Ureter (tissue), 1 donor: ENCODE measurements around the gene UVRAG. TPM values are rescaled to one million over a fixed set of nuclear protein-coding genes. Genes with fewer than 3 reads are reported as not detected.

ENCODE experiments used
- DNase-seq: peaks from one replicate; pipeline ENCODE4 v3.0.0-alpha.2; 2020; ENCODE audit warnings: low spot score
- total RNA-seq: library from RNA; stranded (reverse); gene quantifications from one replicate; pipeline ENCODE4 v1.2.4, GENCODE V29; 2023
- donor health status: DM: yes; HTN: yes; CAD: no.

UVRAG gene
- total RNA-seq, 1 donor from 2014 or later: 33.6 TPM

DNA sequence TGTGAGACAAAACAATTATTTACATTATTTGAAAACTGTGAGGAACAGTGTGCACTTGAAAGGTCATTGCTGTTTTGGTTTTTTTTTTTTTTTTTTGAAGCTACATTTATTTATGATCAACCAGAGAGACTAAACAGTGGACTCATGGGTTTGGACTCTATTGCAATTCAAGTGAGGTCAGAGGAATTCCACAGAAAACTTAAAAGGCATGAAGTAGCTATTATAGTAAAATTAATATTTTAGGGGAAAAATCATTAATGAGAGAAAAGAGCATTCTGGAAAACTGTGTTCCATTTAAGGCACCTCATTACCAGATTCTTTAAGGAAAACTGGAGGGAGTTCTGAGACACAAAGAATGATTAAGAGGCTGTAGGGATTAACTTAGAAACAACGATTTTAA, 288.4 kb downstream of the UVRAG start:
- no peak for DNase-seq

DNA sequence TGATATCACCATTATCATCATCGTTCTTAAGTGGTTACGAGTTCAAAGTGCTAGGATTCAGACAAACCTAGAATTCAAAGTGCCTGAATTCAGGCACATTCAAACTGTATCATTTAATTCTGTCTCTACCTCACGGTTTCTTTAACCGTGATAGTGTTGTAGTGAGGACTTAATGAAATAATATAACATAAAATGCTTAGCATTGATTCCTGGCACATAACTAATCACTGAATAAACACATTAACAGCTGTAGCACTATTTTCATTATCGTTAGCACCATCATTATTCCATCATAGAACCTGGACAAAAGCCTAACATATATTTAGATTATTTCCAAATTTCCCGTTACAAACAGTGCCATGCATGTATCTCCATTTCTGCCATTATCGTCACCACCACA, 289.3 kb downstream of the UVRAG start:
- no peak for DNase-seq

DNA sequence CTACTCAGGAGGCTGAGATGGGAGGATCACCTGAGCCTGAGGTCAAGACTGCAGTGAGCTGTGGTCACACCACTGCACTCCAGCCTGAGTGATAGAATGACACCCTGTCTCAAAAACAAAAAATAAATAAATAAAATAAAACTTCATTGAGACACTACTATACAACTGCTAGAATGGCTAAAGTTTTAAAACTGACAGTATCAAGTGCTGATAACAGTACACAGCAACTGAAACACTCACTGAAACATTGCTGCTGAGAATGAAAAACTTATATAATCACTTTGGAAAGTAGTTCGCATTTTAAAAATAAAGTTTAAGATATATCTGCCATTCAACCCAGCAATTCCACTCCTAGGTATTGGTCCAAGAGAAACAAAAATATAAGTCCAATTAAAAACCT, 290.6 kb downstream of the UVRAG start:
- no peak for DNase-seq

DNA sequence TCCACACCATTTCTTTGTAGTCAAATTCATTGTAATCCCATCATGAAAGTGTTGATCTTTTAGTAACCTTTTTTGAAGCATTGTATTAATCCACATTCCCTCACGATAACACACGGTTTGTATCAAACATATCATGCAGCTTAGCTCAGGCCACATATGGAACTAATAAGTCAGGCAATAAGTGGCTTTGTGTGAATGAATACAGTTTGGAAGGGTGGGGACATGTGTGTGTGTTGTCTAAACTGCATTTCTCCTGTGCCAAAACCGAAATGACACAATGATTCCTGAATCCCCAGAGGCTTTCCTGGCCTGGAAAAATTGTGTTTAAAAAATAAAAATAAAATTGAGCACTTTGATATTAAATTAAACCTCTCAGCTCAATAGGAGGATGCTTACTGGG, 293.0 kb downstream of the UVRAG start:
- DNase-seq: no peak

DNA sequence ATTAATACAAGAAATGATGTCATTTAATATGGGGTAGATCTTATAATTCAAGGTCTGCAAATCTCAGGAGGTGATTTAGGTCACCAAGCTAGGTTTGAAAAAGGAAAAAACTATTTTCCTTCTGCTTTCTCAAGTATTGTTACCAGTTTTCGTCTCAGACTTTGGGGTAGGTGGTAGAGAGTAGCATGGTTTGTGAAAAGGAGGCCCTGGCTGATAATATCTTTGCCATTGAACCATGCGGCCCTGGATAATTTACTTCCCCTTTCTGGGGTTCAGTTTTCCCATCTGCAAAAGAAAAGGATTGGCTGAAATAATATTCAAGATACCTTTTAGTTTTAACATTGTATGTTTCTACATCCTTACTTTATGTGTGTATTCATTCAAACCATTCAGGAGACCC, 299.2 kb downstream of the UVRAG start:
- DNase-seq: no peak

DNA sequence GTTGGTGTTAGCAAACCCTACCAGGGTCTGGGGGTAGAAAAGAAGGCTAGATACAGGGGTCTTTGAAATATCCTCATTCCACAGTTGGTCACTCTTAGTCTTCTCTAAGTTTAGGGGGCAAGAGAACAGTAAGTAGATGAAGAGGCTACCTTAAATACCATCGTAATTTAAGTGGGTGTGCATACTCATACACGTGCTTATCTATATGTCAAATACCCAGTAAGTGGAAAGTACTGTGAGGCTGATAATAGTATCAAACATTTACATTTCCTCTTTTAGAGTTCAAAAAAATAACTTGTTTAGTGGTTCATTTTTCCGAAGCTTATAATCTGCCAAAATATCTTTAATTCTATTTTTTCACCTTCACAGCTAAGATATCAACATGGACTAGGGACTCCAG, 300.5 kb downstream of the UVRAG start:
- DNase-seq: no peak

DNA sequence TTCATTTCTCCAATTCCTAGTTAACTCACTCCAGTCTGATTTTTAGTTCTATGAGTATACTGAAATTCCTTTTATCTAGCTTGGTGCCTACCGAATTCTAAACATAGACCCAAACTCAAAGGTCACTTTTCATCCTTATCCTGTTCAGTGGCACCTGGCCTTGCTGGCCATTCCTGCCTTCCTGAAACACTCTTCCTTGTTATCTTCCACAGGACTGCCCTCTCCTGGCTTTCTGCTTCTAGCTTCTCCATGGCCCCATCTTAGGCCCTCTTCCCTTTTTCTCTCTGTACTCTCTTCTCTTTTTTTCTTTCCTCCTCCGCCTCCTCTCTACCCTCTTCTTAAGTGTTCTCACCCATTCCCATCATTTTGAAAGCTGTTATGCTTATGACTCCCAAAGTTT, 304.0 kb downstream of the UVRAG start:
- DNase-seq: no peak

DNA sequence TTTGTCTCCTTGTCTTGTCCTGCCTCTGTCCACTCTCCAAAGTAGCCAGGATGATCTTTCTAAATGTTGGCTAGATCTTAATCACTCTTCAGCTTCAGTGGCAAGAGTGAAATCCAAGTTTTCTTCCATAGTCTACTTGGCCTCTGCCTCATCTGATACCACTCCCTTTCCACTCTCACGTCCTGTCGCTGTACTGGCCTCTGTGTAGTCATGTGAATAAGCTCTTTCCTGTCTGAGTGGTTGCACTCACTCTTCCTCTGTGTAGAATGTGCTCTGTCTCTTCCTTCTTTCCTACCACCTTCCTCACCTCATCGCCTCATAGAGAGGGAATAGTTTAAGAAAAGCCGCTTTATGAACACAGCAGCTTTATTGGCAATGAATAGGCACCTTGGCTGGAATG, 304.8 kb downstream of the UVRAG start:
- DNase-seq: no peak

DNA sequence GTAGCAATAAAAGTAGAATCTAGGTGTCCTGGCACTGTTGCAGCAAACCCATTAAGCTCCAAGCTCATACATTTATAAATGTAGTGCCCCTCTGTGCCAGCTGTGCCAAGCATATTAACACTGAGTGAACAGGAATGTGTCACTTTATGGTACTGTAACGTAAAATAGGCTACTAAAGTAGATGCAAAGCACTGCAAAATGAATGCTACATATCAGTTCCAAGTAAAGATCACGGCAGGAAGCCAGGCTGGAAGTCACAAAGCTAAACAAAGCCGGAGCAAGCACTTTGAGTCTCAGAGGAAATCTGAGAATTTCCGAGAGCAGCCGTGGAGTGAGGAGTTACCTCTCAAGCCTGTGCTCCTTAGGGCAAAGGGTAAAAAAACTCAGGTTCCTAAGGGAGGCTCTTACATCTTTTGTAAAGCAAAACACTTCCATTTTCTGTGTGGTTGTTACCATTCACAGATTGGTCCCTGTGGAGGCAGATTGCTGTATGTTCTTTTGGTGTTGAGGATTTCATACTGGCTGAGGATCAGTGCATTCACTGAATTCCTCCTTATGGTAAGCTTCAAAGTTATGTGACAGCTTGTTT, 305.6 kb downstream of the UVRAG start:
- no peak for DNase-seq

DNA sequence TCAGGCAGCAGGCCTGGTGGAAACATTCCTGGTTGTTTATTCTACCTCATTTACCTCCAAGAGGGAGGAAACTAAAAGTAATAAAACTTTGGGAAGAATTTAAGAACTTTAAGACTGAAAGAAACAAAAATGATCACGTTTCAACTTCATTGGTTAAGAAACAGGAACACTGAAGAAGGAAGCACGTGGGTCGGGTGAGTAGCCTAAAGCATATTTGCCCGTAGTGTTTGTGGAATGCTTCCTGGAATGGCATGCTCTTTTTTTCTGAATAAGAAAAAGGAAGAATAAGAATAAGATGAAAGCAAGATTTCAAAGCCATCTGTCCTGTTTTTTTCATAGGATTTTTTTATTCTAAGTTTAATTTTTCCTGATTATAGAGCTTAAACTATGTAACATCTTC, 308.2 kb downstream of the UVRAG start:
- DNase-seq: no peak

DNA sequence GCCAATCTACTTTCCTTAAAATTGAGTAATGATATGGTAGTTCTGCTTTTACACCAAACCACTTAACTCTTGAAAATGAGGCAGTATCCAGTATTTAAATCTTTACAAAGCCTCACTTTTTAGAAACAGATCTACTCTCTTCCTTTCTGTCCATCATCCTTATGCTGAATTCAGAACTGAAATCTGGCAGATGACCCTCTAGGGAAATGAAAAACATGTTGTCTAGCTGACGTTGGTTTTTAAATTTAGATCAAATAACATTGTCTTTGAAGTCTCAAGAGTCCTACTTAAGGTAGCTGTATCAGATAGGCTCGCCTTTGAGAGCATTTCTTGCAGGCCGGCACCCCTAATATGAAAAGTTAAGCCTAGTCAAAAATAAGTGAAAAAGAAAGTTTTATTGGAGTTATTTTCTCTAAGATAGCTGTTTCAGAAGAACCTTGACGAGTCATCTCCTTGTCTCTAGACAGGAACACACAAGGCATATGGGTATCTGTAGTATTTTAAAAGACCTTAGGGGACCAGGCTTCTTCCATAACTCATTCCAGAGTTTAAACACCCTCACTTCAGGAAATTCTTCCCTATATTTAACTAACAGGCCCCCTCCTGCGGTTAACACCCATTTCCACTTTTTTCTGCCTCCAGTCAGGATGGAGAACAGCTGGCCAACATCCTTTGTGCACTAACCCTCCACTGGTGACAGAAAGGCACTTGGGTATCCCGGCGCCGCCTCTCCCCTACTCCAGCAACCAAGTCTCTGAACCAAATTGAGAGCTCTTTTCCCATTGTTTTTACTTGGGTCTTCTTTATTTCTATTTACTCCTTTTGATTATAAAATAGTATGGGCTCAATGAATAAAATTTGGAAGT, 310.1 kb downstream of the UVRAG start:
- no peak for DNase-seq

DNA sequence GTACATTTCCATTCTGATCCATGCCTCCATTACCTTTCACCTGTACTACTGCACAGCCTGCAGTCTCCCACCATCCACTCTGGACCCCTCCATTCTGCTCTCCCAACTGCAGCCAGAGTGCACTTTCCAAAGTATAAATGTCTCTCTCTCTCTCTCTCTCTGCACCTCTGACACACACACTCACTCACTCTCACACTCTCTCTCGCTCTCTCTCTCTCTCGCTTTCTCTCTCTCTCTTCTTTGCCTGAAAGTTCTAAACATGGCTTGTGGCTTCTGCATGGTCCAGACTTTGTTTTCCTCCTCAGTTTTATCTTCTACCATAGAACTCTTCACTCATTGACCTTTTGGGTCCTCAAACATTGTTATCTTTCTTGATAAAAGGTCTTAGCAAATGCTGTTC, 314.7 kb downstream of the UVRAG start:
- no peak for DNase-seq

DNA sequence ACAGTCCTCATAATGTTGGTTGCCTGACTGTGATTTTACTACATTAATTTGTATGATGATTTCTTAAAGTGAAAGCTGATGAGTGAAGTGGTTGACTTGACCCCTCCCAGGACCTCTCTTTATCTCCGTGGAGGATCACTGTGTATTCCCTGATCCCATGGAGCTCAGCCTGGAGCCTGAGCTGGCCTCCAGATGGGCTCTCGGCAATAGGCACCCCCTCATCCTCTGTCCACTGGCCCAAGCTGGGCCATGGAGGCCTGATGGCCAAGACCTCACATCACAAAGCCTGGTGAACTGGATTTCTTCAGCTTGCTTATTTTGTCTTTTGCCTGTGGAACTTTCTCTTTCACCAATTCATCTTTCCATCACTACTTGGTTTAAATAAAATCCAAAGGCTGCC, 316.1 kb downstream of the UVRAG start:
- no peak for DNase-seq

DNA sequence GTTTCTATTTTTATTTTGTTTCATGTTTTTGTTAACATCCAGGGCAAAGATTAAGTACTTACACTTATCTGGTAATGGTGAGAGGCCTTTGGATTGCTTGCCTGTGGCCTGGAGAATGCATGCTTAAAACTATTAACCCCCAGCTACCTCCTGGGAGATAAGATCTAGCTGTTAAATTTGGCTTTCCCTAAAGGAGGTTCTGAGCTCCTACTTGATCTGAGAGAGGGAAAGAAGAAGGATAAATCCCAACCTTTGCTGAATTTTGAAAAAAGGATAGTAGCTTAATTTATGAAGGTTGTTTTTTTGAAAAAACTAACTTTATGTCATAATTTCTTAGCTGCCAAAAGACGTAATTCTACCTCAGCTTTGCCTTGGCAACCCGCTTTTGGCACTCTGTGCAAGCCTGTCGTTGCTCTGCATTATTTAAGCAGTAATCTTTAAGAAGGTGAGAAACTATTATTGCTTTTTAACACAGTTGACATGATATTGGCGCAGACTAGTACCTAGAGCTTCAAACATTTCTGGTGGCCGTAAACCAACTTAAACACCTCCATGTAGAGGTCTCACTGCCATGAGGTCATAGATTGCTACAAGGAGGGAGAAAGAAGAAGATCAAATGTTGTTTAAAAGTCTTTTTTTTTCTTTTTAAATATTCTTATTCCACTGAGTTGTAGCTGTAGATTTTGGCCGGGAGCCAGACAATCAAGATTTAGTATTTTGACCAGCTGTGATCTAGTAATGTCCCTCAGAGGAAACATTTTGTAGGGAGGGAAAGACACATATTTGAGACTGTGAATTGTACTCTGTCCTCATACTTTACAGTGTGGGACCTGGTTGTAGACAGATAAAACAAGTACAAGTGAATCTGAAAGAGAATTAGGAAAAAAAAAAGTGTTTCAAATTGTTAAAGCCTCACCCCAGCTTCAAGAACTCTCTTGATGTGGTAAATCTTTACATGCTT, 316.9 kb downstream of the UVRAG start:
- no peak for DNase-seq

DNA sequence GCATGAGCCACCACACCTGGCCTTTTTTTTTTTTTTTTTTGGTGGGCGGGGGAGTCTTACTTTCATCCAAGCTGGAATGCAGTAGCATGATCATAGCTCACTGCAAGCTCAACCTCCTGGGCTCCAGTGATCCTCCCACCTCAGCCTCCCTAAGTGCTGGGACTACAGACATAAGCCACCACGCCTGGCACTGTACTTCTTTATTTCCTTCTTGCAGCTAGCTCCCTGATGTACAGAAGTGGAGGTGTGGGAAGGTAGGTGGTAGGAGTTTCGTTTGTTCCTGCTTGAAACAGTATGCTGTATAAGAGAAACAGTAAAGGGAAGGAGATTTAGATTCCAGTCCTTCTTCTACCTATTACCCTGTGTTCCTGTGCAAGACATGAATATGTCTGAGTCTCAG, 319.2 kb downstream of the UVRAG start:
- no peak for DNase-seq

DNA sequence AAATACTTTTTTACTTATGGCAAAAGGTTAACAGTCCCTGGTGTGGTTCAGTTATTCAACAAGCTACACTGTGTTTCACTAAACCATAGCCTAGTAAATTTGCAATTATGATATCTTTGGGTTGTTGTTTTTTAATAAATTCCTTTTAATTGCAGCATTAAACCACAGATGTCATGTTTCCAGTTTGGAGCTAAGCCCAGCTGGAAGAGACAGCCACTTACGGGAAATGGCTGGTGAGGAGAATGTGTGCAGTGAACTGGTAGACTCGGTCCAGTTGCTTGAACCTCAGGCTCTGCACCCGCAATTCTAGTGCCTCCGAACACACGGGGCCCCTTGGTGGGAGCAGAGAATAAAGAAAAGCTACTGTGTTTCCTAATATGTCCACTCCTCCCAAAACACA, 320.5 kb downstream of the UVRAG start:
- DNase-seq: no peak

DNA sequence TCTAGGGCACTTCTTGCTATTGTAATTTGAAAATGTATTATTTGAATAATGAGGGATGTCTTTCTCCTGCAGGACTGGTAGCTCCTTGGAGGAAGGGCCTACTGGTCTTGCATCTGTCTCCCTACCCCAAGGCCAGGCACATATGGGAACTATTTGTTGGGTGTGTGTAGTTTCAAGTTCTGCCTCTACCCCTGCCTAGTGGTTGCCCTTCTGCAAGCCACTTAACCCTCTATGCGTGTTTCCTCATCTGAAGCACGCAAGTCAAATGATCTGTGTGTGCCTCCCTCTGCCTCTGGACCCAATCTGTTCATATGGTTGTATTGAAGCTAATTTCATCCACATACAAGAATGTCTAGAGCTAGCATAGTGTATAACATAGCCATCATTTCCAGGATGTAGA, 324.3 kb downstream of the UVRAG start:
- no peak for DNase-seq

DNA sequence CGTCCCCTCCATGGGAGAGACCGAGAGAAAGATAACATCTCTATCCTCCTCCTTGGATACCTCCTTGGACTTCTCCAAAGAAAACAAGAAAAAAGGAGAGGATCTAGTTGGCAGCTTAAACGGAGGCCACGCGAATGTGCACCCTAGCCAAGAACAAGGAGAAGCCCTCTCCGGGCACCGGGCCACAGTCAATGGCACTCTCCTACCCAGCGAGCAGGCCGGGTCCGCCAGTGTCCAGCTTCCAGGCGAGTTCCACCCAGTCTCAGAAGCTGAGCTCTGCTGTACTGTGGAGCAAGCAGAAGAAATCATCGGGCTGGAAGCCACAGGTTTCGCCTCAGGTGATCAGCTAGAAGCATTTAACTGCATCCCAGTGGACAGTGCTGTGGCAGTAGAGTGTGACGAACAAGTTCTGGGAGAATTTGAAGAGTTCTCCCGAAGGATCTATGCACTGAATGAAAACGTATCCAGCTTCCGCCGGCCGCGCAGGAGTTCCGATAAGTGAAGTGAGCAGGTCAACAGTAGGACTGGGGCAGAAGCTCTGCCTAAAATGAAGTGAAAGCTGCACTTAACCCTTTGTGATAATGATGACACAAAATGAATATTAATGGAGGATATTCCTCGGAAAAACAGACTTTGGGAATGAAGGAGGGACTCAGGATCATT, 326.0 kb downstream of the UVRAG start:
- no peak for DNase-seq

DNA sequence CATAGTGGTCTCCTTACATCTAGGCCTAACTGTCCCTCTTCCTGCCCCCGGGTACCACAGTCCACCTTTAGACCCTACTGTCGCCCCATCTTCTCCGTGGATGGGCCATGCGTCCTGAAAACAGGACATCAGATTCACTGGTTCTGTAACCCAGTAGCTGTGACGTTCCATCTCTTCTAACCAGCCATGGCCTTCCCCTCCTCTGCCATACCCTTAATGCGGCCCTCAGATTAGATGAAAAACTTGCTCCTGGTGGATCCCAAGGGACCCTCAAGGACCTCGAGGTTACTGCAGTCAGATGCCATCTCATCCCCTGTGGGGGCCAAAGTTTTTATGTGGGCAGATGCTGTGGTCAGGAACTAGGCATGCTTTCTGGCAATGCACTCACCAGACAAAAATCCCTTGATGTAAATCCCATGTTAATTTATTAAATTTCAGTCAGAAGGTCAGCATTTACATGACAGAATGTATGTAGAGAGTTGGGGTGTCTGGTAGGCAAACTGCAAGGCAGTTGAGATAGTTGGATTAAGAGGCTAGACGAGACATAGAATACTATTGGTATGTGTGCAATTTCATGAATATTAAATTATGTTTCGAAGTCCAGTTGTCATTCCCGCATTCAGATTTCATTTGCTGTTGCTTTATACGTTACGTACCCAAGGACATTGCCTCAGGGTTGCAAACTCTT, 327.0 kb downstream of the UVRAG start:
- DNase-seq: no peak

DNA sequence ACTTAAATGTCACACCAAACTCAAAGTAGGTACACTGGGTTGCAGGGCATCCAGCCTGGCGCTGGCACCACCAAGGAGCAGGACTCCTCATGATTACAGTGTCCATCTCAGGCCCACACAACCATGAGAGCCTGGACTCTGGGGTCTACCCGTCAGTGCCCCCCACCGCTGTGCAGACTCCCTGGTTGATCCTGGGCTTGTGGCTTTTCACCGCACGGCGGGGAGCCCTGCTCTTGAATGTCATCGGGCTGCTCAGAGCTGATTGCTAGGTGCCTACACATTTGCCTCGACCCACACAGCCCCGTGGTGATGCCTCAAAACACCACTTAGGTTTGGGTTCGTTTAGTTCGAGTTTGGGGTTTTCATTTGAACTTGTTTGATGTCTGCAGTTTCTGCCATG, 328.3 kb downstream of the UVRAG start:
- DNase-seq: no peak

DNA sequence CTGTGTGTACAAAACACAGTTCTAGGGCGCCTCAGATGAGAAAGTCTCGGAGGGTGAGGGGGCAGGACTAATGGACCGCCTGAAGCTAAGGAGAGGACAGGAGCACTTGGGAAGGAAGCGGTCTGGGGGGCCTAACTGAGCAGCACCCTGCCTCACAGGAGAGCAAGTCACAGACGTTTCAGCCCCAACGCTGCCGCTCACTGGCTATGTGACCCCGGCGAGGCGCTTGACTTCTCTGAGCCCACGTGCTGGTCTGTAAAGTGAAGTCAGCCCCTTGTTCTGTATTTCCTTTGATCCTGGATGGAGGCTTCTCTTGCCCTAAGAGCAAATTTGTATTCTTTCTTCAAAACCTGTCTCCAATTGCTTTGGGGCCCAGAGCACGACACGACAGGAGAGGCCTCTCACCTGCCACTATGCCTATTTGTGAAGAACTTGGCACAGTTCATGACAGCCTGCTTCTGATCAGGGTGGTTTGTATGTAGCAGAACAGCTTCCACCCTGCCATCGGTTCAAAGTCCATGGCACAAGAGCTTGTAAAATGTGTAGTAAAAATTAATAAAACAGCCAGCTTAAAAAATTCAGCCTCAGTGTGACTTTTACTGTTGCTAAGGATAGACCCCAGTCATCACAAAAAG, 332.2 kb downstream of the UVRAG start:
- no peak for DNase-seq
